ENCODE results near the gene LTO1.

LTO1 gene

GRCh38 chr11:69645801-69646492, 29.2 kb downstream of the LTO1 start:
- no peak overlapping the region for H3K4me3 ChIP-seq (ENCODE audit: low read depth, low read length)
- TF ChIP-seq MYC (IDR thresholded peaks at IDR 0.05; ENCODE audit: low read depth, low read length), result no peak
- no peak for DNase-seq (ENCODE audit: low read depth)

- H3K4me3 ChIP-seq (ENCODE audit: low read depth, low read length), result no peak overlapping the region
- TF ChIP-seq POLR2A (IDR thresholded peaks at IDR 0.05; ENCODE audit: extremely low read depth, insufficient read length) (no peak), MYC (IDR thresholded peaks at IDR 0.05; ENCODE audit: low read depth, low read length) (no peak)
- TF ChIP-seq, protein P1, sequence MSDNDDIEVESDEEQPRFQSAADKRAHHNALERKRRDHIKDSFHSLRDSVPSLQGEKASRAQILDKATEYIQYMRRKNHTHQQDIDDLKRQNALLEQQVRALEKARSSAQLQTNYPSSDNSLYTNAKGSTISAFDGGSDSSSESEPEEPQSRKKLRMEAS (IDR thresholded peaks at IDR 0.05; ENCODE audit: low read depth, low read length), result no peak
- TF ChIP-seq, protein P2, sequence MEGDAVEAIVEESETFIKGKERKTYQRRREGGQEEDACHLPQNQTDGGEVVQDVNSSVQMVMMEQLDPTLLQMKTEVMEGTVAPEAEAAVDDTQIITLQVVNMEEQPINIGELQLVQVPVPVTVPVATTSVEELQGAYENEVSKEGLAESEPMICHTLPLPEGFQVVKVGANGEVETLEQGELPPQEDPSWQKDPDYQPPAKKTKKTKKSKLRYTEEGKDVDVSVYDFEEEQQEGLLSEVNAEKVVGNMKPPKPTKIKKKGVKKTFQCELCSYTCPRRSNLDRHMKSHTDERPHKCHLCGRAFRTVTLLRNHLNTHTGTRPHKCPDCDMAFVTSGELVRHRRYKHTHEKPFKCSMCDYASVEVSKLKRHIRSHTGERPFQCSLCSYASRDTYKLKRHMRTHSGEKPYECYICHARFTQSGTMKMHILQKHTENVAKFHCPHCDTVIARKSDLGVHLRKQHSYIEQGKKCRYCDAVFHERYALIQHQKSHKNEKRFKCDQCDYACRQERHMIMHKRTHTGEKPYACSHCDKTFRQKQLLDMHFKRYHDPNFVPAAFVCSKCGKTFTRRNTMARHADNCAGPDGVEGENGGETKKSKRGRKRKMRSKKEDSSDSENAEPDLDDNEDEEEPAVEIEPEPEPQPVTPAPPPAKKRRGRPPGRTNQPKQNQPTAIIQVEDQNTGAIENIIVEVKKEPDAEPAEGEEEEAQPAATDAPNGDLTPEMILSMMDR (IDR thresholded peaks at IDR 0.05; ENCODE audit: low read depth, low read length), result no peak
- DNase-seq (ENCODE audit: low read depth), result no peak
Observed at GRCh38 chr11:69644962-69645675, 30.0 kb downstream of the LTO1 start.

- no peak overlapping the region for H3K4me3 ChIP-seq (ENCODE audit: low read depth, low read length)
- TF ChIP-seq MYC (IDR thresholded peaks at IDR 0.05; ENCODE audit: low read depth, low read length) (no peak), POLR2A (IDR thresholded peaks at IDR 0.05; ENCODE audit: extremely low read depth, insufficient read length) (no peak)
- TF ChIP-seq, protein P2 (IDR thresholded peaks at IDR 0.05; ENCODE audit: low read depth, low read length), result no peak
- TF ChIP-seq, protein P1 (IDR thresholded peaks at IDR 0.05; ENCODE audit: low read depth, low read length), result no peak
- no peak for DNase-seq (ENCODE audit: low read depth)
Observed at GRCh38 chr11:69644071-69644961, 30.8 kb downstream of the LTO1 start.

GRCh38 chr11:69643646-69644045, 31.5 kb downstream of the LTO1 start:
- no peak for DNase-seq (ENCODE audit: low read depth)
- H3K4me3 ChIP-seq (ENCODE audit: low read depth, low read length), result no peak overlapping the region
- no peak for TF ChIP-seq POLR2A (IDR thresholded peaks at IDR 0.05; ENCODE audit: extremely low read depth, insufficient read length)
- TF ChIP-seq, protein P2 (IDR thresholded peaks at IDR 0.05; ENCODE audit: low read depth, low read length), result no peak
- no peak for TF ChIP-seq MYC (IDR thresholded peaks at IDR 0.05; ENCODE audit: low read depth, low read length)

DNA sequence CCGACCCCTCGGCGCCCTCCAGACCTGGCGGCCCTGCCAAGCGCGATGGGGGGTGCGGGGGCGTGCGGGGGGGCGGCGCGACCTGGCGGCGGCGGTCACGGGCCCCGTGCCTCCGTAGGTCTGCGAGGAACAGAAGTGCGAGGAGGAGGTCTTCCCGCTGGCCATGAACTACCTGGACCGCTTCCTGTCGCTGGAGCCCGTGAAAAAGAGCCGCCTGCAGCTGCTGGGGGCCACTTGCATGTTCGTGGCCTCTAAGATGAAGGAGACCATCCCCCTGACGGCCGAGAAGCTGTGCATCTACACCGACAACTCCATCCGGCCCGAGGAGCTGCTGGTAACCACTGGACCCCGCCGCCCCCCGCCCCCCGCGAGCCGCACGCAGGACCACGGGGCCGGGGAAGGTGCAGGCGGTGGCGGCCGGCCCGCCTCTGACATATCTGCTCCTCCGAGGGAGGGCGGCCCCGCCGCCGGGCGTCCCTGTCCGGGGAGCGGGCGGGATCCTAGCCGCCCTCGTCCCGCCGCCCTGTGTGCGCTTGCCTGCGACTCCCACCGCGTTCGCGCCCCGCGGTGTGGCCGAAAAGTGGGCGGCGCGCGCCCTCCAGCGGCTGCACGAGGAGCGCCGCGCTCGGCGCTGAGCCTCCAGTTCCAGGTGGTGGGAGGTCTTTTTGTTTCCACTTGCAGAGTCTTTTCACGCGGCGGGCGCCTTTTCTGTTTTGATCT, 32.1 kb downstream of the LTO1 start:
- TF ChIP-seq POLR2A (IDR thresholded peaks at IDR 0.05; ENCODE audit: extremely low read depth, insufficient read length), result peak; percentile 25
- TF ChIP-seq, protein P1 (IDR thresholded peaks at IDR 0.05; ENCODE audit: low read depth, low read length), result peak; percentile 38; the same call in 1 of the 2 replicates
- TF ChIP-seq, protein P2 (IDR thresholded peaks at IDR 0.05; ENCODE audit: low read depth, low read length), result peak; percentile 86
- no peak for TF ChIP-seq MYC (IDR thresholded peaks at IDR 0.05; ENCODE audit: low read depth, low read length)
- H3K4me3 ChIP-seq (ENCODE audit: low read depth, low read length), result peak overlapping the region; percentile 61

More for the DNA sequence above, 32.1 kb downstream of the LTO1 start:
- peak; percentile 92 for DNase-seq (ENCODE audit: low read depth)
